ENCODE measurements around the gene WDR93.

GRCh38 chr15:89781055-89781454 is 90.4 kb downstream of the WDR93 start:
- TF ChIP-seq POLR2AphosphoS5 (IDR thresholded peaks at IDR 0.05; ENCODE audit: low read depth, low read length) (no peak), TAF1 (IDR thresholded peaks at IDR 0.05; ENCODE audit: borderline replicate concordance, insufficient read depth, low read length) (no peak), REST (IDR thresholded peaks at IDR 0.05; ENCODE audit: insufficient read depth in 1 of 2, low read depth in 2 of 2, low read length in 2 of 2) (no peak)

Data from PFSK-1 (cell line).